NCI-H345 treated with DMSO at 0.1 percent for 48 hours (cell line): ENCODE data around the gene FFAR3.

ENCODE experiments used
- DNase-seq: peaks from one replicate; lab custom pipeline; 2025; ENCODE audit not compliant: unreplicated experiment; lab: John Stamatoyannopoulos, UW

The FFAR3 gene

GRCh38 chr19:35357867-35358573 lies at the start of gene FFAR3:
TSS of gene FFAR3 (plus strand) at chr19:35358460. CDS start at chr19:35358891, 431 bp downstream.
- DNase-seq, result no peak

GRCh38 chr19:35308910-35309309 lies 49.4 kb upstream of the FFAR3 start:
- DNase-seq, result no peak

GRCh38 chr19:35309481-35310279 lies 48.6 kb upstream of the FFAR3 start:
- DNase-seq, result no peak

GRCh38 chr19:35310331-35310730 lies 47.9 kb upstream of the FFAR3 start:
- DNase-seq, result no peak

- DNase-seq, result no peak
Measured at GRCh38 chr19:35310811-35311465, 47.3 kb upstream of the FFAR3 start.

GRCh38 chr19:35311901-35312665 lies 46.2 kb upstream of the FFAR3 start:
- DNase-seq, result no peak

- DNase-seq, result no peak
Measured at GRCh38 chr19:35313587-35313986, 44.7 kb upstream of the FFAR3 start.

GRCh38 chr19:35314031-35314430 lies 44.2 kb upstream of the FFAR3 start:
- no peak for DNase-seq

- no peak for DNase-seq
Measured at GRCh38 chr19:35314858-35315470, 43.3 kb upstream of the FFAR3 start.

GRCh38 chr19:35315883-35316282 lies 42.4 kb upstream of the FFAR3 start:
- no peak for DNase-seq

- DNase-seq, result peak; percentile 66
Measured at GRCh38 chr19:35316560-35316959, 41.7 kb upstream of the FFAR3 start.

- no peak for DNase-seq
Measured at GRCh38 chr19:35317464-35318043, 40.7 kb upstream of the FFAR3 start.

GRCh38 chr19:35318679-35319448 lies 39.4 kb upstream of the FFAR3 start:
- no peak for DNase-seq

- DNase-seq, result no peak
Measured at GRCh38 chr19:35320065-35320713, 38.1 kb upstream of the FFAR3 start.

- DNase-seq, result no peak
Measured at GRCh38 chr19:35321291-35321690, 37.0 kb upstream of the FFAR3 start.

GRCh38 chr19:35322014-35322413 lies 36.2 kb upstream of the FFAR3 start:
- no peak for DNase-seq

- DNase-seq, result no peak
Measured at GRCh38 chr19:35327642-35328041, 30.6 kb upstream of the FFAR3 start.

GRCh38 chr19:35328851-35329285 lies 29.4 kb upstream of the FFAR3 start, which contains the start of gene CD22:
TSS of gene CD22 (plus strand) at chr19:35329187. CDS start at chr19:35332041, 2,854 bp downstream.
- no peak for DNase-seq

- DNase-seq, result no peak
Measured at GRCh38 chr19:35329323-35329722, 28.9 kb upstream of the FFAR3 start.
